Measurements from ENCODE around the gene MAP2.

Gene MAP2

DNA sequence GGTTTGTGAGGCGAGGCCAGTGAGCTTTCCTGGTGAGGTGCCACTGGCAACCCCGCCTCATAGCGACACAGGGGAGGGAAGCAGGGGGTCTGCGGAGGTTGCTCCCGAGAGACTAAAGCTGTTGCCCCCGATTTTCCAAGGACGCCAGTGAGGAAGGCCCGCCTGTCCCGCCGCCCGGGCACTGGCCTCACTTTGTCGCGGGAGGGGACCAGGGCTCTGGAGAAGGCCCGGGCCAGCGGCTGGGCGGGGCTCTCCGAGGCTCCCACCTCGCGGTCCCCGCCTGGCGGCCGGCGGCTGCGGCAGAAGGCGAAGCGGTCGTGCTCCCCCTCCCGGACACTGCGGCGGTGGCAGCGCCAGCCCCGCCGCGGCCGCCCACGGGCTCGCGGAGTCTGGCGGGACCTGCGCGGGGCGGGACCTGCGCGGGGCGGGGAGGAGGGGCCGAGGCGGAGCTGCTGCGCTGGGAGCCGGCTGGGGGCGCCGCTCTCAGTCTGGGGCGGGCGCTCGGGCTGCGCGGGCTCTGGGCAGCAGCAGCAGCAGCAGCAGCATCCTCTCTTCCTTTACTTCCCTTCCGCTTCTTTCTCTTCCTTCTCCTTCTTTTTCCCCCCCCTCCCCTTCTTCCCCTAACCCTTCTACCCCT lies at the start of gene MAP2:
Gene MAP2 (plus strand): TSS at position 486 of the 637 bp plus-strand sequence. CDS start 229,124 bp downstream, outside the sequence.
- peak within 1 kb of the TSS; percentile 42 for H3K4me3 ChIP-seq (ENCODE audit: low read depth, low read length)
- TF ChIP-seq CTCF (IDR thresholded peaks at IDR 0.05; ENCODE audit: insufficient read depth, low read depth, low read length, missing control alignments) = peak; percentile 81
- DNase-seq (ENCODE audit: low read depth) = peak; percentile 79

GRCh38 chr2:209376686-209377085 lies 47.2 kb upstream of the MAP2 start:
- H3K4me3 ChIP-seq (ENCODE audit: low read depth, low read length) = no peak overlapping the region
- DNase-seq (ENCODE audit: low read depth) = no peak
- no peak for TF ChIP-seq CTCF (IDR thresholded peaks at IDR 0.05; ENCODE audit: insufficient read depth, low read depth, low read length, missing control alignments)

- no peak for TF ChIP-seq CTCF (IDR thresholded peaks at IDR 0.05; ENCODE audit: insufficient read depth, low read depth, low read length, missing control alignments)
- DNase-seq (ENCODE audit: low read depth) = peak; percentile 42
These were observed 43.6 kb upstream of the MAP2 start for GRCh38 chr2:209380293-209380692.

GRCh38 chr2:209381091-209381490 lies 42.8 kb upstream of the MAP2 start:
- DNase-seq (ENCODE audit: low read depth) = no peak
- no peak overlapping the region for H3K4me3 ChIP-seq (ENCODE audit: low read depth, low read length)
- no peak for TF ChIP-seq CTCF (IDR thresholded peaks at IDR 0.05; ENCODE audit: insufficient read depth, low read depth, low read length, missing control alignments)

More at GRCh38 chr2:209380293-209380692, 43.6 kb upstream of the MAP2 start:
- no peak overlapping the region for H3K4me3 ChIP-seq (ENCODE audit: low read depth, low read length)

GRCh38 chr2:209382775-209383174 lies 41.1 kb upstream of the MAP2 start:
- TF ChIP-seq CTCF (IDR thresholded peaks at IDR 0.05; ENCODE audit: insufficient read depth, low read depth, low read length, missing control alignments) = no peak
- DNase-seq (ENCODE audit: low read depth) = no peak
- no peak overlapping the region for H3K4me3 ChIP-seq (ENCODE audit: low read depth, low read length)

DNA sequence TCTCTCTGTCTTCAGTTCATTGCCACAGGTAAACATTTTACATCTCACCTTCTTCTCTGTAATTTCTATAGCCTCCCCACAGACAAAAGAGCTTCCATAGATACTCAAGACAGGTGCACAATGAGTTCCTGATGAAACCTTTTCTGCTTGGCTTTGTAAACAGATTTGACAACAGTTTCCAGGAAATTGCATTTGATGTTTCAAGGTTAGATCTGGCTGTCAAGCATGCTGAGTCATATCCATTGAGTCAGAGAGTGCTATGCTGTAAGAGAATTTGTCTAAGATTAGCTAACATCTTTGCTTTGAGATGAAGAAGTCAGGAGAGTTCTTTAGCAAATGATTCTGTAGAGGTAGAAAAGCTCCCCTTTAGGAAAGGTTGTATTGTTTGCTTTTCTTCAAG lies 40.6 kb upstream of the MAP2 start:
- no peak for DNase-seq (ENCODE audit: low read depth)
- H3K4me3 ChIP-seq (ENCODE audit: low read depth, low read length) = no peak overlapping the region
- TF ChIP-seq CTCF (IDR thresholded peaks at IDR 0.05; ENCODE audit: insufficient read depth, low read depth, low read length, missing control alignments) = no peak

- TF ChIP-seq CTCF (IDR thresholded peaks at IDR 0.05; ENCODE audit: insufficient read depth, low read depth, low read length, missing control alignments) = no peak
- no peak for DNase-seq (ENCODE audit: low read depth)
- H3K4me3 ChIP-seq (ENCODE audit: low read depth, low read length) = no peak overlapping the region
These were observed 36.5 kb upstream of the MAP2 start for GRCh38 chr2:209387389-209387788.
